ENCODE measurements around the gene CLNK. TPM values are rescaled to one million over a fixed set of nuclear protein-coding genes. Genes with fewer than 3 reads are reported as not detected.
A peak's percentile ranks its signal among the peaks of the same experiment; 100 is the strongest.
"Not testable (repeated sequence)": the region's sequence is repeated elsewhere in the genome, so short reads cannot be mapped to it uniquely, and the experiment has no call there.

CLNK gene
- total RNA-seq, 2 donors from 2014 or later, result not detected

DNA sequence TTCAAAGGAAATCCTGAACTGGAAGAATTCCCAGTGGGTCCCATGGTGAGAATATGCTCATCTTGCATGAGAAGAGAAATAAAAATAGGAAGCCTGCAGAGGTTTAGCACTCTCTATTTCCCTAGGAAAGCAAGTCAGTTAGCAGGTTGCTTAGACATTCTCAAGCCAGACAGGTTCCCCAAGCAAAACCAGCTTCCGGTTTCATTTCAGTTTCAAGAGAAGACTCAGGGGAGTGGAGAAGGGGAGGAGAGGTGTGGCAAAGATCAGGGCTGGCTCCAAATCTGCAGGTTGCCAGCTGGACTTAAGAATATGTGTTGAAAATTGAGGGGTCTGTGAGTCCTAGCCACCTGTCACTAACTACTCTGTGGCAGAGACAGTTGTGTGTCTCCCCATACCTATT, 107.5 kb downstream of the CLNK start:
- Mint-ChIP-seq H3K9me3 (no peaks in the 10 kb centered on the region), H3K4me1 (no peaks in the 10 kb centered on the region), H3K27ac (no peak overlapping the region), H3K36me3 (ENCODE audit: low read depth) (no peaks in the 10 kb centered on the region), H3K27me3 (peaks cover 7% of the 10 kb centered on the region), H3K4me3 (no peak overlapping the region)
- no peak for ATAC-seq (replicated peaks)

DNA sequence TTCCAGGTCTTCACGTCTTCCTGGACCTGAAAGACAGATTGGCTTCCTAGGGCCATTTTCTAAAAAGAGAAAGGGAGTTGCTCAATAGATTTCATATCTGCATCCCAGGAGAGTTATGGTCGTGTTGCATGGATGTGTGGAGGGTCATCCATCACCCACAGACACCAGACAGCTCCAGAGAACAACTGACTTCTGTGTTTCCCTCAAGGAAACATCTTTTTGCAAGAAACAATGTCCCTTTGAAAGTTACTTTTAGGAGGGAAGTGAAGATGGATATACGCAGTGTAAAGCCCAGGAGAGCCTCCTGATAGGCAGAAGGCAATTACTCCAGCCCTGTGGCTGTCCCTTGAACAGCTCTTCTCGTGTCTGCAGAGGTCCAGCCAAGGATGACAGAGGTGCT, 108.3 kb downstream of the CLNK start:
- Mint-ChIP-seq H3K4me1 (no peaks in the 10 kb centered on the region), H3K9me3 (no peaks in the 10 kb centered on the region), H3K27me3 (peaks cover 7% of the 10 kb centered on the region), H3K4me3 (no peak overlapping the region), H3K36me3 (ENCODE audit: low read depth) (no peaks in the 10 kb centered on the region), H3K27ac (no peak overlapping the region)
- ATAC-seq (replicated peaks), result no peak

DNA sequence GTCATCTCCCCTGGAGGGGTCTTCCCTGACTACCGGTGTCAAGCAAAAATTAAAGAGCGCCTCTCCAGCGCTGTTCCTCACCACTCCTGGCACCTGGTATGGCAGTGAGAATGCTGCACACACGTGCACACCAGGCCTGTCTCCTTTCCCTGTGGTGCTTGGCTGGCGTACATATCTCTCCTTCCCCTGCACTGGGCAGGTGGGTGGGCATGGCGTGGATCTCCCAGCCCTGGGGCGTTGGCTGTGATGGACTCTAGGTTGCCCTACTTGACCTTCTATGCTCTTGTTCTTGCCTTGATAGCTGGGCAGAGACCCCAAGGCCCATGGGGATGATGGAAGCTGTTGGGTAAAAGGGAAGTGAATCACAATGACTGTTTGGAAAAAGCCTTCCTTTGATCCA, 109.2 kb downstream of the CLNK start:
- H3K27ac Mint-ChIP-seq, result no peak overlapping the region
- no peaks in the 10 kb centered on the region for H3K4me1 Mint-ChIP-seq
- no peaks in the 10 kb centered on the region for H3K9me3 Mint-ChIP-seq
- no peaks in the 10 kb centered on the region for H3K36me3 Mint-ChIP-seq (ENCODE audit: low read depth)
- H3K4me3 Mint-ChIP-seq, result no peak overlapping the region
- ATAC-seq (replicated peaks), result no peak
- H3K27me3 Mint-ChIP-seq, result peaks cover 7% of the 10 kb centered on the region

DNA sequence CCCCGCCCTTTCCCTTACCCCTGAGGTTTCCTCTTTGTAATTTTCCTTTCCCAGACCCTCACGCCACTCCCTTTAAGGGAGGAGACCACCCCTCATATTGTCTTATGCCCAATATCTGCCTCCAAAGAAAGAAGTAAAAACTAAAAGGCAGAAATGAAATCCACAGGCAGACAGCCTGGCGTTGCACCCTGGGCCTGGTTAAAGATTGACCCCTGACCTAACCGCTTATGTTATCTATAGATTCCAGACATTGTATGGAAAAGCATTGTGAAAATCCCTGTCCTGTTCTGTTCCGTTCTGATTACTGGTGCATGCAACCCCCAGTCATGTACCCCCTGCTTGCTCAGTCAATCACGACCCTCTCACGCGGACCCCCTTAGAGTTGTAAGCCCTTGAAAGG, 110.0 kb downstream of the CLNK start:
- H3K27ac Mint-ChIP-seq; H3K9me3 Mint-ChIP-seq; ATAC-seq (replicated peaks); H3K36me3 Mint-ChIP-seq (ENCODE audit: low read depth); H3K4me3 Mint-ChIP-seq; H3K27me3 Mint-ChIP-seq; H3K4me1 Mint-ChIP-seq: not testable (repeated sequence)

DNA sequence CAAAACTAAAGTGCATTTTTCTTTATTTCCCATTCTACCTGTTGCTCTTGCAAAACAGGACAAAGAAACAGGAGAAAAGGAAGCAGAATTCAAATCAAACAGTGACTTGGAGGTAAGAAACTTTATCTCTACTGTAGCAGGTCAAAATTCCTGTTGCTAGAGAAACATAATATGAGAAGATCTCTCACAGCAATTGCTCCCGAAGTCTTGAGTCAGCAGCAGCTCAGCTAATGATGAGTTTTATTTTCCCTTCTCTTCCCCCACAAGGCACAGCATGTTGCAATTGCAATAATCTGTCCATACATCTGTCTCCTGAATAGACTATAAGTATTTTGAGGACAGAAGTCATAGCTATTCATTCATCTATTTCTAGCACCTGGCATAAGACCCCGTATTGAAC, 112.7 kb downstream of the CLNK start:
- H3K9me3 Mint-ChIP-seq, result no peaks in the 10 kb centered on the region
- H3K4me1 Mint-ChIP-seq, result no peaks in the 10 kb centered on the region
- peaks cover 17% of the 10 kb centered on the region for H3K27me3 Mint-ChIP-seq
- ATAC-seq (replicated peaks), result no peak
- H3K4me3 Mint-ChIP-seq, result no peak overlapping the region
- H3K27ac Mint-ChIP-seq, result no peak overlapping the region
- H3K36me3 Mint-ChIP-seq (ENCODE audit: low read depth), result no peaks in the 10 kb centered on the region

DNA sequence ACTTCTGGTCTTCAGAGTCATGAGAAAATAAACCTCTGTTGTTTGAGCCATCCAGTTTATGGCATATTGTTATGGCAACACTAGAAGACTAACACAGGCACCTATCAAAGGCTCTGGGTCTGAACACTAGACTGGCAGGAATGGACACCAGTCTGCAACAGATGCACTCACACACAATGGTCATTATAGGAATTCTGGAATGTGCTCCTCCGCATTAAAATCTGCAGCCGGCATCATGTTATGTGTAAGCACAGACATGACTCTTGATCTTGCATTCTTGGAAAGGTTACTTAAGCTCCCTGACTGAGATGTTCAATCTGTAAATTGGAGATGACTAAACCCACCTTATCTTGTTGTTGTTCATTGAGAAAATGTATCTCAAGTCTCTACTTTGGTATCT, 115.1 kb downstream of the CLNK start:
- Mint-ChIP-seq H3K36me3 (ENCODE audit: low read depth) (no peaks in the 10 kb centered on the region), H3K27ac (no peak overlapping the region), H3K4me1 (no peaks in the 10 kb centered on the region), H3K4me3 (no peak overlapping the region), H3K9me3 (no peaks in the 10 kb centered on the region), H3K27me3 (peaks cover 17% of the 10 kb centered on the region)
- ATAC-seq (replicated peaks), result no peak

DNA sequence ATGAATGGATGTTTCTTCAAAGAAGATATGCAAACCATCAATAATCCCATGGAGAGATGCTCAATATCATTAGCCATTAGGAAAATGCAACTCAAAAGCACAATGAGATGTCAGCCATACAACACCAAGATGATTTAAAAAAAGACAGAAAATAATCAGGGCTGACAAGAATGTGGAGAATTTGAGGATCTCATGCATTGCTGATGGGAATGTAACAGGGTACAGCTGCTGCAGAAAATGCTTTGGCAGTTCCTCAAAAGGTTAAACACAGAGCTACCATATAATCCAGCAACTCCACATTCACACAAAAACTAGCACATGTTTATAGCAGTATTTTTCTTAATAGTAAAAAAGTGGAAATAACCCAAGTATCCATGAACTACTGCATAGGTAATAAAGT, 116.8 kb downstream of the CLNK start:
- H3K27me3 Mint-ChIP-seq, result peaks cover 14% of the 10 kb centered on the region
- ATAC-seq (replicated peaks), result no peak
- no peak overlapping the region for H3K4me3 Mint-ChIP-seq
- H3K27ac Mint-ChIP-seq, result no peak overlapping the region
- no peaks in the 10 kb centered on the region for H3K36me3 Mint-ChIP-seq (ENCODE audit: low read depth)
- H3K4me1 Mint-ChIP-seq, result peaks cover 1% of the 10 kb centered on the region
- H3K9me3 Mint-ChIP-seq, result no peaks in the 10 kb centered on the region

DNA sequence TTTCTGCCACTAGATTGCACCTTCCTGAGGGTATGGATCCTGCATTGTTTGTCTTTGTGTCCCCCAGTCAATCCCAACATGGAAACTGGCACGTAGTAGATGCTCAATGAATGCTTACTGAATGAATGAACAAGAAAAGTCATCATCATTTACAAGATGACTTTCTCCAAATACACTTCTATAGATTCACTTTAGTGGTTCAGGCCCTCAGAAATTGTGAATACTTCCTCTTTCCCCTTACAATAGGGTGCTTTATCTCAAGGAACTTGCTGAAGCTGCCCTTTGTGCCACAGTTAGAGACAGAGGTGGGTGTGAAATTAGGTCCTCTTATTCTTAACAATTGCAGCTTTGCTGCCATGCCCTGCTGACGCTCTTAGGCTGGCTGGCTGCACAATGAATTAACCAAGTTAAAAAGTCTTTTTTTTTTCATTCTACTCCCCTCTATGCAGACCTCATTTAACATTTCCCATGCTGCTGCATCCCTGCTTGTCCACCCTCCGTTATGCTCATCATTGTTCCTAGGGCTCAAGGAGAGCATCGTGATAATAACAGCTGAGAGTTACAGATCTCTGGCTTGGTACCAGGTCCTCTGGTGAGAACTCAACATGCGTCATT, 119.3 kb downstream of the CLNK start:
- no peaks in the 10 kb centered on the region for H3K9me3 Mint-ChIP-seq
- H3K36me3 Mint-ChIP-seq (ENCODE audit: low read depth), result no peaks in the 10 kb centered on the region
- H3K4me3 Mint-ChIP-seq, result no peak overlapping the region
- H3K4me1 Mint-ChIP-seq, result peaks cover 4% of the 10 kb centered on the region
- peaks cover 17% of the 10 kb centered on the region for H3K27me3 Mint-ChIP-seq
- no peak overlapping the region for H3K27ac Mint-ChIP-seq
- ATAC-seq (replicated peaks), result no peak

DNA sequence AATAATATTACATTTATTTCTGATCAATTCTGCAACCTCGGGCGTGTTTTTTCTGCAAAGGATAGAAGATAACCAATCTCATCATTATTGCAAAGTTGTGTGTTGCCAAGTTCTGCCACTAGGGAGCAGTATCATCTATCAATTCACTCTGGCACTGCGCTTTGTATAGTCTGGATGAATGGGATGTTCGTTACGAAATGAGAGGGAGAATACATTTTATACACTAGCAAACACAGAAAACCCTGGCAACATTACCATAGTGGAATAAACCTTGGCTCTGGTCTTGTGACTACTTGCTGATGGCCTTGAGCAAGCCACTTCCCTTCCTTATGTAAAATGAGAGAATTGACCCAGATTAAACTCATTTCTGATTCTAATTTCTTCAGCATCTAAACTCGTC, 129.9 kb downstream of the CLNK start:
- H3K27ac Mint-ChIP-seq, result no peak overlapping the region
- ATAC-seq (replicated peaks), result peak; percentile 31
- H3K4me3 Mint-ChIP-seq, result no peak overlapping the region
- H3K4me1 Mint-ChIP-seq, result peaks cover 5% of the 10 kb centered on the region
- H3K36me3 Mint-ChIP-seq (ENCODE audit: low read depth), result no peaks in the 10 kb centered on the region
- H3K27me3 Mint-ChIP-seq, result peaks cover 22% of the 10 kb centered on the region
- H3K9me3 Mint-ChIP-seq, result no peaks in the 10 kb centered on the region

DNA sequence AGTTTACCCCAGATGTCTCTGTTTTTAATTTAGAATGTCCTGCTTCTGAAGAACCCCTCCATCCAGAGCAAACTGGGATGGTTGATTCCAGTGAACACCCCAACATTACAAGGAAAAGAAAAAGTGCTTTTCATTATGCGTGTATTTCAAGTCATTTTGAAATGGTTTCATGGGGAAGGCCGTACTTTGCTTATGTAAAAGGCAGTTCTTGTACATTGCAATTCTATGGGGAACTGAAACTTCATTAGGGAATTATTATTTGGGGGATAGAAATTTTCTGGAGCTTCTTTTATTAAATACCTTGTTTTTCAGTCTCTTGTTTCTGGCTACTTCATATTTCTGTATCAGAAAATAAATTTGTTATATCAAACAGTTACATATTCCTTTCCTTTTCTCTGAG, 130.4 kb downstream of the CLNK start:
- H3K27ac Mint-ChIP-seq, result no peak overlapping the region
- no peaks in the 10 kb centered on the region for H3K36me3 Mint-ChIP-seq (ENCODE audit: low read depth)
- no peak overlapping the region for H3K4me3 Mint-ChIP-seq
- no peak for ATAC-seq (replicated peaks)
- H3K4me1 Mint-ChIP-seq, result peaks cover 5% of the 10 kb centered on the region
- H3K27me3 Mint-ChIP-seq, result peaks cover 22% of the 10 kb centered on the region
- H3K9me3 Mint-ChIP-seq, result no peaks in the 10 kb centered on the region

DNA sequence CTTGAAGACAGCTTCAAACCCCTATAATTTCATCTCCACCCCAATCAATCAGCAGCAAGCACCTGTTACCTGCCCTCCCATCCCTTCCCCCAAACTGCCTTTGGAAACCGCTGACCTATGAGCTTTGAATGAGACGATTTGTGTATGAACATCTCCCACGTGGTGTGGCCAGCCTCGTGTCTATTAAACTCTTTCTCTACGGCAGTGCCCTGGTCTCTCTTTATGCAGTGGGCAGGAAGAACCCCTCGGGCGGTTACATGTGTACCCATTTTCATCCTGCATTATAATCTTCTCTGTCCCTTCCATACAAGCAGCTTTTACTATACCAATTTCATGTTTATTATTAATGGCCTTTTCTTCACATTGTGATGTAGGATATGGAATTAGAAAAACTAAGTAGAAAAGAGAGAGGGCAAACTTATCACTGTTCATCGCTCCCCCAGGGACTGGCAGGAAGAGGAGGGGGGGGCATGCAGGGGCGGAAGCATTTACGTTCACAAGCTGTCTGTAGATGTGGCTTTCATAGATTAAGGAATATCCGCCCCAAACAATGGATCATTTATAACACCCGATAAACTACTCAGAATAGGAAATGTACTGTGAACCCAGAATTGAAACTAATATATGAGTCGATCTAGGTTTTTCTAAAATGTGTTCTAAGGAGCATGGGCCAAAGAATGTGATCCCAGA, 131.8 kb downstream of the CLNK start:
- no peak overlapping the region for H3K27ac Mint-ChIP-seq
- no peaks in the 10 kb centered on the region for H3K36me3 Mint-ChIP-seq (ENCODE audit: low read depth)
- H3K9me3 Mint-ChIP-seq, result no peaks in the 10 kb centered on the region
- peaks cover 21% of the 10 kb centered on the region for H3K27me3 Mint-ChIP-seq
- H3K4me1 Mint-ChIP-seq, result peaks cover 5% of the 10 kb centered on the region
- no peak overlapping the region for H3K4me3 Mint-ChIP-seq
- no peak for ATAC-seq (replicated peaks)

DNA sequence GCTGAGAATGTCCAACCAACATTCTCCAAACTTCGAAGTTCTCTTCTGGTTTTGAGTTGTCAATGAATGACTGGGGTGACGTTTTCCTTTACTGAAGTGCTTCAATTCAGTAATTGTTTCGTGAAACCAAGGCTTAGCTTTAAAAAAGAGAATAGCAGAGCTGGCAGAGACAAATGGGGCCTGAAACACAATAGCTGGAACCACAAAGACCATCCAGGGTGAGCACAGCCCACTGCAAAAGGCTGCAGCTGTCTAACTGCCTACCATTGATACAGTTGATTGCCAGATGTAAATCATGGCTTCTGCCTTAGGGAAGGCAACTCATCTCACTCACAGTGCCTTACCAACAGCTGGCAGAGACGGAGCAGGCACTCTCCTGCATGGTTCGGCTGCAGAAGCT, 148.7 kb downstream of the CLNK start:
- H3K4me1 Mint-ChIP-seq, result no peaks in the 10 kb centered on the region
- no peak overlapping the region for H3K4me3 Mint-ChIP-seq
- H3K27ac Mint-ChIP-seq, result no peak overlapping the region
- ATAC-seq (replicated peaks), result no peak
- no peaks in the 10 kb centered on the region for H3K9me3 Mint-ChIP-seq
- peaks cover 3% of the 10 kb centered on the region for H3K27me3 Mint-ChIP-seq
- no peaks in the 10 kb centered on the region for H3K36me3 Mint-ChIP-seq (ENCODE audit: low read depth)

DNA sequence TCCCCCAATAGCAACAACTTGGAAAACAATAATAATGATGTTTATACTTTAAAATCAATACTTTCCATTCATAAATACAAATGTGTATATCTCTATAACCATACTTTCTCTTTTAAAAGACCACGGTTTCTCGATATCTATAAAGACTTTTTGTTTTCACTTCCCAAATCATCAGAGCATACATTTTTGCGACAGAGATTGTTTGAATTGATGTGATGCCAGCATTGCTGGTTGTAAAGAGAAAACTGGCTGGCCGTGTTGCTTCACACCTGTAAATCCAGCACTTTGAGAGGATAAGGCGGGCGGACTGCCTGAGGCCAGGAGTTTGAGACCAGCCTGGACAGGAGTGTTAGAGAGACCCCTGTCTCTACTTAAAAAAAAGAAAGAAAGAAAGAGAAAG, 149.7 kb downstream of the CLNK start:
- Mint-ChIP-seq H3K36me3 (ENCODE audit: low read depth) (no peaks in the 10 kb centered on the region), H3K27ac (no peak overlapping the region), H3K9me3 (no peaks in the 10 kb centered on the region), H3K27me3 (peaks cover 3% of the 10 kb centered on the region), H3K4me1 (no peaks in the 10 kb centered on the region), H3K4me3 (no peak overlapping the region)
- ATAC-seq (replicated peaks), result no peak

DNA sequence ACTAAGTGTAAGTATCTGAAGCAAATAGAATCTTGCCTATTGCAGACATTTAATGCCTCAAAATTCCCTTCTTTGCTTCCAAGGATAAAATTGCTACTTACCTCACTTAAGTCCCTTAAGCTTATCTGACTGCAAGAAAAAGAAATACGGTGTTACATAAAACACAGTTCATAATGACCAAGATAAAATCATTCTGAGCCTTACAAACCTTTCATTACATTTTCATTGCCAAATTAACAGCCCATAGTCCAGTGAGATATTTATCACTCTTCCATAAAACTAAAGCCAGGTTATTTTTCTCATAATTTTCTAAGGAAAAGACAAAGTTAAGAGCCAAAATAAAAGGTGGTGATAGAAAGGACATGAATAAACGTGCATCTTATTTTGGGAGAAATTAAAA, 152.4 kb downstream of the CLNK start:
- no peaks in the 10 kb centered on the region for H3K9me3 Mint-ChIP-seq
- ATAC-seq (replicated peaks), result no peak
- H3K4me3 Mint-ChIP-seq, result no peak overlapping the region
- H3K4me1 Mint-ChIP-seq, result no peaks in the 10 kb centered on the region
- H3K36me3 Mint-ChIP-seq (ENCODE audit: low read depth), result no peaks in the 10 kb centered on the region
- H3K27ac Mint-ChIP-seq, result no peak overlapping the region
- H3K27me3 Mint-ChIP-seq, result peaks cover 7% of the 10 kb centered on the region

DNA sequence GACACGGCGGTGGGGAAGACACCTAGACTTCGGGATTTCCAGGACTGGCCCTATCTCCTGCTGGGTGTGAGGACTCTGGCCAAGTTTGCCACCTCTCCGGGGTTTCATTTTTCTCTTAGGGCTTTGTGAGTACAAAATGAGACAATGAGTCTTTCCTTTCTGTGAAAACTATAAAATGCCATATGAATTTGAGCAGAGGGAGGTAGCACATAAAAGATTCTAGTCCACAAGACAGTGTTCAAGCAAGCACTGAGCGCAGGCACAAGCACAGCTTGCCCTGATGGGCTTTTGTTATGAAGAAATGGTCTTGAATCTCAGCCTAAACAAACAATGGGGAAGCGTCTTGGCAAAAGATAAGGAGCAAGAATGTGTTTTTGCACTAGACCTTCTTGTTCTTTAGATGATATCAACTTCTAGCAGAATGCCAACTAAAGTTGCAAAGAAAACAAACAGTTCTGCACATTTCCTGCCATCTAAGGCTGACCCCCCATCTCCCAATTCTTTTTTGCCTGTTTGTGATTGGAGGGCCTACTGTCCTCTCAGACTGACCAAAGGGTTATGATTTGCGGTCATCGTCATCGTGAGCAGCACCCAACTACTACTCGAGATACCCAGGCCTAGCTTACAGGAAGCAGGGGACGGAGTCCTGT, 154.3 kb downstream of the CLNK start:
- H3K4me3 Mint-ChIP-seq, result no peak overlapping the region
- H3K27ac Mint-ChIP-seq, result no peak overlapping the region
- peaks cover 7% of the 10 kb centered on the region for H3K27me3 Mint-ChIP-seq
- H3K4me1 Mint-ChIP-seq, result no peaks in the 10 kb centered on the region
- no peaks in the 10 kb centered on the region for H3K9me3 Mint-ChIP-seq
- ATAC-seq (replicated peaks), result no peak
- H3K36me3 Mint-ChIP-seq (ENCODE audit: low read depth), result no peaks in the 10 kb centered on the region
